Epidermal melanocyte (primary cell): ENCODE results near the gene VEGFC.
A peak's percentile ranks its signal among the peaks of the same experiment; 100 is the strongest.

Experiments
- DNase-seq: peaks from one replicate; pipeline ENCODE4 v3.0.0; 2011; ENCODE audit warnings: low spot score; ENCODE audit not compliant: insufficient read length

The VEGFC gene

DNA sequence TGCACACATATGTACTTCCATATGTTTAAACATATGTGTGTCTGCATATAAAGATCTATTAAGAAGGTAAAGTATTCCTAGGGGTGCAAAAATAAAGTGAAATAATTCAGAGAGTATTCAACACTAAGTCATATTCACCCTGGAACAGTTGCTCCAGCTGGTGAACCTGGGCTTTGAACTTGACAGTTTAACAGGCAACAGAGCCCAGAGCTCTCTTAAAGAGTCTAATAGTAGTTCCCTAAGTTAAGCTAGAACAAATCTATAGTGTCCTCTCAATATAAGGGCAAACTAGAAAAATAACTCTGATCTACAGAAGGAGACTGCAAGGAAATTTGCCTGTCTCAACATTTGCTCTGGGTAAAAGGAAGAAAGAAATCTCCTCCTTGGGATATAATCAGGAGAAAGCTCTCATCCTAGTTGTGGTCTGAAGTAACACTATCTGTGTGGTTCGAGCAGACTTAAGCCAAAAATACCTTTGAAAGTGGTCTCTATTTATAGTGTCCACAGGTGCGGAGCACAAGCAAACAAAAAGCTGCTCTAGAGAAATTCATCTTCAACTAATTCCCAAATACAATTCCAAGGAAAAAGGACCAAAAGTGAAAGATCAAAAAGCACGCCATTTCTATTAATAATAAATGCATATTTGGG is 29.9 kb downstream of the VEGFC start:
- no peak for DNase-seq

GRCh38 chr4:176761872-176762271 is 30.9 kb downstream of the VEGFC start:
- no peak for DNase-seq

- DNase-seq = no peak
These were observed 32.3 kb downstream of the VEGFC start for GRCh38 chr4:176760471-176760870.

DNA sequence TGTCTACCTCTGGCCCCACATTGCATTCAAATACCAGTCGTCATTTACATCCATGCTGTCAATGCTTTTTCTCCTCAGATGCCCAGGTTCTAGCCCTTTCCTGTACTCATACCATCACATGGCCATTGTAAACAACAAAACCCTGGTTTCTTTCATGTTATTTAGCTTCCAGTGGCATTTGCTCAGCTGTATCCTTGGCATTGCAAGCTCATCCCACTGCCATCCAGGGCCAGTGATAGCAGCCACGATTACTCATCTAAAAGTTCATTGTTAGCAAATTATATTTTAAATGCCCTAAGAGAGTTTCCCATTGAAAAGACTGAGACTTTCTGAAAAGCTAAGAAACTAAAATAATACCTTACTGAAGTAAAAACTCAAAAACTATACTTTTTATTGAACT is 34.0 kb downstream of the VEGFC start:
- no peak for DNase-seq

DNA sequence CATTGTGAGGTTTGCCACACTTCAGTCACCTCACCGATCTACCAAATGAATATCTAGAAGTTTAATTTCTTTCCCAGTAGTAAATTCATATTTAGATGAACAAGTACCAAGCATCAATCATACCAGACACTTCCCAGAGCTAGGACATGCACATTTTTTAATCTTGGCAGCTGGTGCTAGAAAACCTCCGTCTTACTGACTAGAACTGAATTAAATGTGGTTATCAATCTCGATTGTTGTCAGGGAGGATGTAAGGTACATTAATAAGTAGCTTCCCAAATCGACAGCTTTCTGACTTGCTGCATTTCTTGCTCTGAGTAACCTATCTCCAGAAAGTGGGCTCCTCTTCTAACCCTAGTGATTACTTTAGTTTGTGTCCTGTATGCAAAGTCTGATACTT is 34.4 kb downstream of the VEGFC start:
- DNase-seq = no peak

- no peak for DNase-seq
These were observed 37.1 kb downstream of the VEGFC start for GRCh38 chr4:176755613-176756012.

- no peak for DNase-seq
These were observed 37.7 kb downstream of the VEGFC start for GRCh38 chr4:176755001-176755400.

DNA sequence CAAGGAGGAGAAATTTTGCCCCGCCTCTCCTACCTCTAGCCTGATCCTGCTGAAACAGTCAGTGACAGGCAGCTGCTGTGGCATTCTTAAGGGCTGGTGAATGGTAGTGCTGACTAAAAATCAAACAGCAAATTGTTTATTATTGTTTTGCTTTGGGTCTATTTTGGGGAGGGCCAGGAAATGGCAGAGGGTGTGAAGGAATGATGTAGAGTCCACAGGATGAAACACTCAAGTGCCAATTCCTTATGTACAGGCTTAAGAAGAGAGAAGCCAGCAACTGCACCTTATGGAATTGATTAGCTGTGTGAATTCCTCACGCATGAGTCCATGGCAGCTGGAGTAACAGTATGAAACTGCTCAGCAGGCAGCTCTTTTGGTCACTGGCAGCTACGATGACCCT is 39.7 kb downstream of the VEGFC start:
- DNase-seq = peak; percentile 62

DNA sequence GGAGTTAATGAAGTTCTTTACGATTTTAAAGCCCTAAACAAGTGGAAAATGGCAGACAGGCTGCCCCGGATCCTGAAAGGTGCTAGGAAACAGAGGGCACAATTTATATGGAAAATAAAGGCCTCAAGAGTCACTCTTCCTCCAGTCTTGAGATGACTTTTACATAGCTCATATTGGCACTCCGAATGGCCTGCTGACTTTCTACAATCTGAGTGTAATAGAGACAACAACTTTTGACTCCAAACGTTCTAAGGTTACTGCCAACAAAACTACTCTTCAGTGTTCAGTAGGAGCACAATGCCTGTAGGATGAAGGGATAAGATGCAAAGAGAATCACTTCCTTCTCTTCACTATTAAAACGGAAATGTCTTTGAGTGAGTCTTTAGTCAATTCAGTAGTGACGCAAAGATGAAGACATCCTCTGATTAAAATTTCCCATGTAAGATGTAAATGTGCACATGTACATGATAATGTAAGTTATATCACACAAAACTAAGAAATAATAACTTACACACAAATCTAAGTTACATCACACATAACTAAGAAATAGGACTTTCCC is 40.5 kb downstream of the VEGFC start:
- no peak for DNase-seq

DNA sequence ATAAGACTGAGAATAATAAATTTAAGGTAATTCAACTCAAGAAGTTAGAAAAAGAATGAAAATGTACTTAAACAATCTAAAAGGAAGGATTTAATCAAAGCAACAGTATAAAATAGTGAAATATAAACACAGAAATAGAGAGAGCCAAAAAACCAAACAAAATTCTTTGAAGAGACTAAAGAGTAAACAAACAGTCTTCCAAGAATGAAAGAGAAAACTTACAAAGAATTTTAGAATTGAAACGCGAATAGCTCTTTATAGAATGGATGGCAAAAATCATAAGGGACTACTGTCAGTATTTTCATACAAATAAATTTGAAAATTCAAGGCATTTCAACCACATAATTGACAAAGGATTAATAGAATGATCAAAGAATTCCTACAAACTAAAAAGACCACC is 41.7 kb downstream of the VEGFC start:
- no peak for DNase-seq

GRCh38 chr4:176746846-176747245 is 45.9 kb downstream of the VEGFC start:
- no peak for DNase-seq

- DNase-seq = no peak
These were observed 46.8 kb downstream of the VEGFC start for GRCh38 chr4:176745902-176746301.

DNA sequence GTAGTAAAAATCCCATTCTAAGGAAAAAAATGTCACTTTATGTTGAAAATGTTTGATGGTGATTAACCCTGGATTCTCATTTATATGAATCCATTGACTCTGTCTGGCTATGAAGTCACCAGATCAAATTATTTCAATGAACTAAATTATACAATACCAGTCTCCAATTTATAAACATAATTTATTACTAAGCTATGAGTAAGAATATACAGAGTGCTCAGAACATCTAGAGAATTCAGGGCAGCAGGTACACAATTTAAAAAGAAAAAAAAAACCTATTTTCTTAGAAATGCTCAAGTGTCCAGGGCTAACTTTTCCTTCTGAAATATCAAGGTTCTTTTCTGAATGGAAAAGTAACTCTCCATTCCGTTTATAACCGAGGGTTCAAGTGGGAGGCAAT is 48.6 kb downstream of the VEGFC start:
- no peak for DNase-seq

GRCh38 chr4:176742211-176742610 is 50.5 kb downstream of the VEGFC start:
- DNase-seq = no peak

DNA sequence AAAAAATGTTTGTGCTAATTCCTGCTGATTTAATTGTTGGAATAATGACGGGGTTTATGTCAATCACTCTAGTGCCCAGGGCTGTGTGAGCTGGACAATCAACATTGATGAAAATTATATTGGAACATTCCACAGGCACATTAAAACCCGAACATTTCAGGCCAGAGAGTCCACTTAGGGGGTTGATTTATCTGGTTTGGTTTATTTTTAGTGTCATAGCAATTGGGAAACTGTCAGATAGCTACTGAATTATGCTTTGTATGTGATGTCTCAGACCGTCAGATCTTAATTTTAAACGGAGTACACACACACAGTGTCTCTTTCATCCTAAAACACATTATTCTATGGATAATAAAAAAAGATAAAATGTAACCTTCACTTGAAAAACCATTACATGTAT is 51.5 kb downstream of the VEGFC start:
- DNase-seq = no peak

- no peak for DNase-seq
These were observed 57.4 kb downstream of the VEGFC start for GRCh38 chr4:176735300-176735699.

DNA sequence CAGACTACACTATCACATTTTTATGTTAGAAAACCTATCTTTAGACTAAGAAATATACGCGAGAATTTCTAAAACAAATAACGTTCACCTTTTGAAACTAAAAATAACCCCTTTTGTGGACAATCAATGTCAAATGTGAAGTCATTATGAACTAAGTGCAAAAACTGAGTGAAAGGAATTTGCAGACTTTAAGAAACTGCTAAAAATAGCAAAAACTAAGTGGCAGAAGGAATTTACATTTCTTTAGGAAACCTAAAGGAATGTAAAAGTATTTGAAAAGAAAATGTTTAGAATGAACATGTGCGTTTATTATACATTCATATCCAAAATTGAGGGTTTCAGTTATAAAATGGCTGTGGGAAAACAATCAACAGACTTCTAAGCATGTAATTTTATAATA is 58.3 kb downstream of the VEGFC start:
- DNase-seq = no peak

DNA sequence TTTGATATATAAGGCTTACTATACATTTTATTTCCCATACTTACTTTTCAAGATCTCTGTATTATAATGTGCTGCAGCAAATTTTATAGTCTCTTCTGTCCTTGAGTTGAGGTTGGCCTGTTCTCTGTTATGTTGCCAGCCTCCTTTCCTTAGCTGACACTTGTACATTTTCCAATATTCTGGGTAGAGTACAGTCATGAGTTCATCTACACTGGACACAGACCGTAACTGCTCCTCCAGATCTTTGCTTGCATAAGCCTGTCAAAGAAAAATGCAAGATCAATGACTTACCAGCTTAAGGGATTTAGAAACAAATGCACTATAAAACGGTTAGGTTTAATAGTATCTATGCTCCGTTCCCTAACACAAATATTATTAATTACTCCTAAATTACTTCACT is 63.2 kb downstream of the VEGFC start:
- no peak for DNase-seq

- no peak for DNase-seq
These were observed 65.9 kb downstream of the VEGFC start for GRCh38 chr4:176726803-176727202.

DNA sequence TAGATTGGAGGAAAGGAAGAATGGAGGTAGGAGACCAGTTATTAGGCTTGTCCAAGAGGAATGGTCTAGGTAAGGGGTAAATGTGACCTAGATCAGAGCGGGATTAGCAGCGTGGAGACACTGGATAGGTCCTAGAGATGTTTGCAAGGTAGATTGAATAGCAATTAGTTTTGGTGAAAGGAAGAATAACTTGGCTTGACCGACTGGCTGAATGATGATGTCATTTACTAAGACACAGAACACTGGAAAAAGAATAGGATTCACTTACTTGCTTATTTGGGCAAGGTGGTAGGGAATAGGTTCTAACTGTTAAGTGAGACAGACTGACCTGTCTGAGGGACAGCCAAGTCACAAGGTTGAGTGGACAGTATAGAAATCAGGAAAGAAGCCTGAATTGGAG is 71.3 kb downstream of the VEGFC start:
- DNase-seq = no peak

DNA sequence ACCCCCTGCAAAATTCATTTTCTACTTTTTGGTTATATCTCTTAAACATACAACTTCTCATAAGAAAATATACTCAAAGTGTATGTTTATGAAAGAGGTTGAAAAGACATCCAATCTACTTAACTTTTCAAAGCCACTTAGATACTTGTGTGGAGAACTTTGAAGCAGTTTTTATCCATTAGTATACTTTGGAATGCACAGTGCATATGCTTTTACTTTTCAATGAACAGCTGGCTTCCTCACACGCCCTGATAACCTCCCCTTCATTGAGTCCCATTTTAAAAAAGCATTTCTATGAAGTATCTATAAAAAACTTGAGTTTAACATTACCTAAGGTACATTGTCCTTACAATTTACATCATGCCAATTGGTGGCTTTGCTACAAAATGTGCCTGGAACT is 73.8 kb downstream of the VEGFC start:
- no peak for DNase-seq

DNA sequence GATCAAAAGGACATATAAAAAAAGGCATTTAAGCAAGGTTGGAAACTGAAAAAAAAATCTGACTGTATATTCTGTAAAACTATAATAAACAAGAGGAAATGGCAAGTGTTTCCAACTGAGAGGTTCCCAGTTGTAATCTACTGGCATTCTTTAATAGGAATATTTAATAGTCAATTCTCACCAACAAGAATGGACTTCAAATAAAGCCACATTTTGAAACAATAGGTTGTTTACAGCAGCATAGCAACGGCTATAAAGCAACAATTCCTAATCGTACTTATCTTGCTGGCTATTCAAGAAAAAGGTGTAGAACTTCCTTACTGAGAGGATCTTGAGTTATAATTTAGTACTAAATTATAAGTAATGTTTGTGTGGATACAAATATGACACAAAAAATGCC is 75.5 kb downstream of the VEGFC start:
- DNase-seq = no peak

- no peak for DNase-seq
These were observed 83.3 kb downstream of the VEGFC start for GRCh38 chr4:176709417-176709816.
